CD4-positive, alpha-beta T cell (primary cell): ENCODE data around the gene CHCHD4. TPM values are rescaled to one million over a fixed set of nuclear protein-coding genes. Genes with fewer than 3 reads are reported as not detected.

Experiments
- ATAC-seq: fragments of 200-7000 bp; cut with Tn5 transposase; one replicate; pipeline ENCODE4 v1.10.0; 2022; ENCODE audit warnings: mild to moderate bottlenecking; ENCODE audit not compliant: poor library complexity
- CTCF ChIA-PET: fragments of 350-600 bp; sonication (Branson Sonifier 250); formaldehyde crosslinking; loops from one replicate; lab custom pipeline; 2021; ENCODE audit warnings: antibody characterized with exemption, inconsistent platforms; lab: Charles Lee
- POLR2A ChIA-PET: fragments of 350-600 bp; sonication (Branson Sonifier 250); formaldehyde crosslinking; loops from one replicate; lab custom pipeline; 2021; ENCODE audit warnings: antibody characterized with exemption, inconsistent platforms; lab: Charles Lee
- DNase-seq, 14 experiments: peaks; one replicate each; pipeline ENCODE4 v3.0.0-alpha.2; 2013 to 2020; ENCODE audit warnings: mixed read lengths in 2 of 14
- H3K27ac ChIP-seq, 2 donors: one replicate each; pipeline versions ENCODE4 v1.5.1 to v1.7.0; 2013; ENCODE audit warnings: low read length in 2 of 2, low read depth in 1 of 2, mild to moderate bottlenecking in 1 of 2
- H3K27me3 ChIP-seq, 2 experiments: 1 replicate in 1 of 2; 2 replicates in 1 of 2; pipeline versions ENCODE4 v1.6.1 to v1.7.0; 2013; ENCODE audit warnings: low read length in 2 of 2, control low read depth in 1 of 2, mild to moderate bottlenecking in 1 of 2, moderate library complexity in 1 of 2; ENCODE audit not compliant: insufficient read depth in 2 of 2, control insufficient read depth in 1 of 2
- H3K36me3 ChIP-seq: one replicate; pipeline ENCODE4 v1.6.1; 2013; ENCODE audit warnings: low read length, control low read depth; ENCODE audit not compliant: insufficient read depth
- H3K4me1 ChIP-seq: one replicate; pipeline ENCODE4 v1.6.1; 2013; ENCODE audit warnings: low read length, control low read depth; ENCODE audit not compliant: insufficient read depth
- H3K4me3 ChIP-seq: one replicate; pipeline ENCODE4 v1.5.1; 2013; ENCODE audit warnings: mild to moderate bottlenecking, low read length, moderate library complexity
- H3K9me3 ChIP-seq, 2 experiments: 1 replicate in 1 of 2; 2 replicates in 1 of 2; pipeline versions ENCODE4 v1.6.1 to v1.7.0; 2013; ENCODE audit warnings: low read length in 2 of 2, mild to moderate bottlenecking in 2 of 2, control low read depth in 1 of 2, moderate library complexity in 1 of 2; ENCODE audit not compliant: control insufficient read depth in 1 of 2, insufficient read depth in 1 of 2
- H3K27ac Mint-ChIP-seq: one replicate; pipeline ENCODE4 v1.8.0; 2020; ENCODE audit warnings: mixed read lengths
- H3K27me3 Mint-ChIP-seq: one replicate; pipeline ENCODE4 v1.8.0; 2021; ENCODE audit warnings: mixed read lengths
- H3K36me3 Mint-ChIP-seq: one replicate; pipeline ENCODE4 v1.8.0; 2021; ENCODE audit warnings: low read depth, mixed read lengths
- H3K4me1 Mint-ChIP-seq: one replicate; pipeline ENCODE4 v1.8.0; 2021; ENCODE audit warnings: low read depth, mixed read lengths
- H3K4me3 Mint-ChIP-seq: one replicate; pipeline ENCODE4 v1.8.0; 2020; ENCODE audit warnings: mild to moderate bottlenecking, mixed read lengths
- H3K9me3 Mint-ChIP-seq: one replicate; pipeline ENCODE4 v1.8.0; 2020; ENCODE audit warnings: mixed read lengths
- CTCF ChIP-seq: fragments of 200-600 bp; IDR thresholded peaks from one replicate; pipeline ENCODE4 v1.8.0; 2022; ENCODE audit warnings: antibody characterized with exemption, mild to moderate bottlenecking
- intact Hi-C, 2 experiments: fragments of 100-400 bp; cut with DNase I in 1 of 2; cut with micrococcal nuclease in 1 of 2; formaldehyde crosslinking; loops; one replicate each; pipeline versions ENCODE4 v1.15.1 to v1.9.0; 2023 to 2025; cut with DNase I, micrococcal nuclease
- total RNA-seq, 174 experiments: library from RNA in 2 of 174; stranded (reverse) in 2 of 174; gene quantifications; one replicate each; pipeline ENCODE4 v1.2.3 and lab custom pipeline; 2021 to 2026

Gene CHCHD4
- total RNA-seq, 2 experiments from 2014 or later = 0.50 to 1.1 TPM

- TF ChIP-seq CTCF = no peak
- H3K4me3 ChIP-seq = no peak overlapping the region
- no peak overlapping the region for H3K4me3 Mint-ChIP-seq
- POLR2A ChIA-PET = interaction anchor here (0.7 to 1.2 kb wide), 2 partner anchors 11 to 176 kb away, joined by 3 to 4 read pairs; no protein-coding TSS in a partner anchor
- H3K36me3 ChIP-seq = peaks cover 86% of the 10 kb centered on the region
- no peaks in the 10 kb centered on the region for H3K9me3 ChIP-seq
- H3K36me3 Mint-ChIP-seq = peaks cover 86% of the 10 kb centered on the region
- H3K27me3 Mint-ChIP-seq = no peaks in the 10 kb centered on the region
- intact Hi-C loops = no loop called here
- no peak for DNase-seq
- H3K27me3 ChIP-seq = no peaks in the 10 kb centered on the region
- H3K9me3 Mint-ChIP-seq = no peaks in the 10 kb centered on the region
- CTCF ChIA-PET = no interaction called here
- H3K27ac ChIP-seq = no peak overlapping the region
- no peak overlapping the region for H3K27ac Mint-ChIP-seq
- H3K4me1 Mint-ChIP-seq = peaks cover 27% of the 10 kb centered on the region
- ATAC-seq = no peak
- H3K4me1 ChIP-seq = peaks cover 23% of the 10 kb centered on the region
Observed at GRCh38 chr3:14131134-14131533, 6.5 kb upstream of the CHCHD4 start.

- H3K36me3 ChIP-seq = peaks cover 81% of the 10 kb centered on the region
- ATAC-seq = no peak
- H3K4me3 Mint-ChIP-seq = no peak overlapping the region
- H3K4me1 Mint-ChIP-seq = peaks cover 31% of the 10 kb centered on the region
- no peak overlapping the region for H3K27ac ChIP-seq
- no peak overlapping the region for H3K27ac Mint-ChIP-seq
- no peaks in the 10 kb centered on the region for H3K27me3 Mint-ChIP-seq
- intact Hi-C loops = no loop called here
- no peaks in the 10 kb centered on the region for H3K9me3 ChIP-seq
- H3K4me3 ChIP-seq = no peak overlapping the region
- H3K27me3 ChIP-seq = no peaks in the 10 kb centered on the region
- peaks cover 28% of the 10 kb centered on the region for H3K4me1 ChIP-seq
- no peak for TF ChIP-seq CTCF
- ChIA-PET POLR2A (no interaction called here), CTCF (no interaction called here)
- H3K36me3 Mint-ChIP-seq = peaks cover 86% of the 10 kb centered on the region
- no peaks in the 10 kb centered on the region for H3K9me3 Mint-ChIP-seq
- DNase-seq = no peak
Observed at GRCh38 chr3:14130707-14131106, 6.0 kb upstream of the CHCHD4 start.

GRCh38 chr3:14130230-14130629, 5.6 kb upstream of the CHCHD4 start:
- Histone ChIP-seq H3K9me3 (no peaks in the 10 kb centered on the region), H3K4me3 (no peak overlapping the region), H3K27ac (no peak overlapping the region), H3K27me3 (no peaks in the 10 kb centered on the region), H3K4me1 (peaks cover 32% of the 10 kb centered on the region), H3K36me3 (peaks cover 76% of the 10 kb centered on the region)
- TF ChIP-seq CTCF = no peak
- DNase-seq (no peak), ATAC-seq (no peak)
- H3K4me1 Mint-ChIP-seq = peaks cover 34% of the 10 kb centered on the region
- ChIA-PET CTCF (no interaction called here), POLR2A (no interaction called here)
- H3K36me3 Mint-ChIP-seq = peaks cover 86% of the 10 kb centered on the region
- no peak overlapping the region for H3K4me3 Mint-ChIP-seq
- intact Hi-C loops = no loop called here
- no peak overlapping the region for H3K27ac Mint-ChIP-seq
- no peaks in the 10 kb centered on the region for H3K27me3 Mint-ChIP-seq
- no peaks in the 10 kb centered on the region for H3K9me3 Mint-ChIP-seq
